HepG2 (cell line): ENCODE measurements around the gene ZBTB45. TPM values are rescaled to one million over a fixed set of nuclear protein-coding genes. Genes with fewer than 3 reads are reported as not detected.

ENCODE experiments used
- ARNT2 ChIP-seq: sonication (generic); formaldehyde crosslinking; IDR thresholded peaks from 2 replicates; pipeline ENCODE4 v1.8.0; 2022; ENCODE audit warnings: mild to moderate bottlenecking, low read depth, missing genetic modification reagents, moderate library complexity
- ATF4 ChIP-seq, 2 experiments: fragments of 450-650 bp in 1 of 2; sonication (generic) in 1 of 2; formaldehyde crosslinking; IDR thresholded peaks; 2 replicates each; pipeline versions ENCODE4 v1.5.0 to v1.8.0; 2020 to 2022; ENCODE audit warnings: mild to moderate bottlenecking in 1 of 2, missing genetic modification reagents in 1 of 2
- CEBPB ChIP-seq: IDR thresholded peaks from 2 replicates; pipeline ENCODE4 v1.6.1; 2011; ENCODE audit warnings: low read depth, low read length, improper control_type of control experiment, borderline replicate concordance
- HNRNPLL ChIP-seq: fragments of 200-400 bp; formaldehyde crosslinking; IDR thresholded peaks from 2 replicates; pipeline ENCODE4 v1.6.1; 2017; ENCODE audit warnings: mild to moderate bottlenecking, low read depth, low read length; ENCODE audit not compliant: poor library complexity, severe bottlenecking
- PHF8 ChIP-seq: sonication (generic); formaldehyde crosslinking; IDR thresholded peaks from 2 replicates; pipeline ENCODE4 v1.5.0; 2020; ENCODE audit warnings: missing genetic modification reagents
- RBFOX2 ChIP-seq: fragments of 200-400 bp; formaldehyde crosslinking; IDR thresholded peaks from 2 replicates; pipeline ENCODE4 v1.6.1; 2017; ENCODE audit warnings: low read depth, mild to moderate bottlenecking, low read length
- SP4 ChIP-seq: sonication (generic); formaldehyde crosslinking; IDR thresholded peaks from 2 replicates; pipeline ENCODE4 v1.8.1; 2023; ENCODE audit warnings: mild to moderate bottlenecking, missing genetic modification reagents
- STAT6 ChIP-seq: sonication (generic); formaldehyde crosslinking; IDR thresholded peaks from 2 replicates; pipeline ENCODE4 v1.4.0; 2020; ENCODE audit warnings: missing genetic modification reagents, mild to moderate bottlenecking, borderline replicate concordance
- THAP11 ChIP-seq: IDR thresholded peaks from 2 replicates; pipeline ENCODE4 v1.6.1; 2016; ENCODE audit warnings: missing biosample characterization, missing genetic modification reagents
- ZC3H13 ChIP-seq: sonication (generic); formaldehyde crosslinking; IDR thresholded peaks from 2 replicates; pipeline ENCODE4 v1.8.1; 2023; ENCODE audit warnings: mild to moderate bottlenecking, missing genetic modification reagents, moderate library complexity
- ZNF34 ChIP-seq: sonication (generic); formaldehyde crosslinking; IDR thresholded peaks from 2 replicates; pipeline ENCODE4 v1.4.0; 2020; ENCODE audit warnings: mild to moderate bottlenecking, missing genetic modification reagents, borderline replicate concordance
- ZNF407 ChIP-seq: sonication (generic); formaldehyde crosslinking; IDR thresholded peaks from one replicate; pipeline ENCODE4 v1.5.1; 2020; ENCODE audit warnings: mild to moderate bottlenecking, missing genetic modification reagents; ENCODE audit errors: not compliant biosample characterization
- ZNF589 ChIP-seq: sonication (generic); formaldehyde crosslinking; conservative IDR thresholded peaks from 2 replicates; pipeline ENCODE4 v1.8.0; 2022; ENCODE audit warnings: mild to moderate bottlenecking, moderate library complexity, missing genetic modification reagents
- ZNF607 ChIP-seq: sonication (generic); formaldehyde crosslinking; IDR thresholded peaks from 2 replicates; pipeline ENCODE4 v1.5.1; 2020; ENCODE audit warnings: missing genetic modification reagents, mild to moderate bottlenecking, borderline replicate concordance
- ZNF788 ChIP-seq: sonication (generic); formaldehyde crosslinking; IDR thresholded peaks from 2 replicates; pipeline ENCODE4 v1.5.0; 2020; ENCODE audit warnings: mild to moderate bottlenecking, missing genetic modification reagents, borderline replicate concordance
- polyA plus RNA-seq, 8 experiments: library from polyadenylated mRNA; depleted of rRNA in 3 of 8; stranded (reverse) in 7 of 8; unstranded in 1 of 8; fragments of >200 nt; fragmentation: Illumina TruSeq in 4 of 8; extraction: Trizol in 4 of 8; gene quantifications; 2 replicates each; pipeline versions ENCODE4 v1.2.1 to v1.2.3, GENCODE V29; 2011 to 2016; ENCODE audit warnings: low read depth in 4 of 8, missing spikeins in 1 of 8, mixed read lengths in 1 of 8; ENCODE audit not compliant: insufficient read depth in 1 of 8
- total RNA-seq, 5 experiments: library from RNA; depleted of rRNA; stranded (reverse); fragments of >200 nt; fragmentation: Illumina TruSeq; extraction: Trizol; gene quantifications; 2 replicates each; pipeline ENCODE4 v1.2.3, GENCODE V29; 2016; ENCODE audit warnings: low read depth in 1 of 5

Gene ZBTB45
- total and polyA plus RNA-seq, 2 of the 13 experiments (the other 11 are each of a cell fraction or from before 2014, with no cell fraction given): 3.0 to 3.7 TPM

- TF ChIP-seq RBFOX2: peak; percentile 94
- peak; percentile 90 for TF ChIP-seq THAP11
- peak; percentile 77; the same call in 1 of the 2 replicates for TF ChIP-seq ZNF607
- TF ChIP-seq ZC3H13 (CRISPR knock-in tag): peak; percentile 86
- TF ChIP-seq ARNT2 (CRISPR knock-in tag): peak; percentile 82
- peak; percentile 68; the same call in 1 of the 2 replicates for TF ChIP-seq SP4 (CRISPR knock-in tag)
- peak; percentile 92 for TF ChIP-seq CEBPB
- peak; percentile 49; the same call in 1 of the 2 replicates for TF ChIP-seq PHF8 (CRISPR knock-in tag)
- TF ChIP-seq ATF4 (CRISPR knock-in tag; IDR thresholded peaks at IDR 0.05): peak in 1 of 2 experiments; percentile 72; a peak in 1 of 4 replicates
- TF ChIP-seq HNRNPLL: peak; percentile 76
- TF ChIP-seq ZNF788 (CRISPR knock-in tag): peak; percentile 42; the same call in 1 of the 2 replicates
- TF ChIP-seq ZNF34: 0 out of 2 replicates have a peak, but pooled peaks have one; percentile 60
- TF ChIP-seq ZNF407 (CRISPR knock-in tag): peak; percentile 72
- TF ChIP-seq STAT6 (CRISPR knock-in tag): 0 out of 2 replicates have a peak, but pooled peaks have one; percentile 44
- TF ChIP-seq ZNF589 (CRISPR knock-in tag): 0 out of 2 replicates have a peak, but pooled peaks have one; percentile 71
Measured at GRCh38 chr19:58554494-58555368, 35.1 kb upstream of the ZBTB45 start, which contains the start of gene CHMP2A (continued).
